Activated CD8-positive, alpha-beta T cell treated with anti-CD3 and anti-CD28 coated beads for 36 hours (primary cell): ENCODE data around the gene RAB4A. TPM values are rescaled to one million over a fixed set of nuclear protein-coding genes. Genes with fewer than 3 reads are reported as not detected.

Experiments used
- ATAC-seq: fragments of 200-7000 bp; cut with Tn5 transposase; one replicate; pipeline ENCODE4 v1.10.0; 2021; ENCODE audit warnings: mild to moderate bottlenecking, moderate library complexity
- CTCF ChIA-PET: fragments of 350-600 bp; sonication (Branson Sonifier 250); formaldehyde crosslinking; loops from one replicate; lab custom pipeline; 2021; ENCODE audit warnings: antibody characterized with exemption; lab: Charles Lee
- POLR2A ChIA-PET: fragments of 350-600 bp; sonication (Branson Sonifier 250); formaldehyde crosslinking; loops from one replicate; lab custom pipeline; 2021; ENCODE audit warnings: antibody characterized with exemption; lab: Charles Lee
- DNase-seq: peaks from one replicate; pipeline ENCODE4 v3.0.0-alpha.2; 2020
- H3K27ac Mint-ChIP-seq: one replicate; pipeline ENCODE4 v1.8.0; 2021; ENCODE audit warnings: mild to moderate bottlenecking, mixed read lengths
- H3K27me3 Mint-ChIP-seq: one replicate; pipeline ENCODE4 v1.8.0; 2021; ENCODE audit warnings: mixed read lengths
- H3K36me3 Mint-ChIP-seq: one replicate; pipeline ENCODE4 v1.8.0; 2021; ENCODE audit warnings: low read depth, mixed read lengths
- H3K4me1 Mint-ChIP-seq: one replicate; pipeline ENCODE4 v1.8.0; 2021; ENCODE audit warnings: low read depth, mixed read lengths
- H3K4me3 Mint-ChIP-seq: one replicate; pipeline ENCODE4 v1.8.0; 2021; ENCODE audit warnings: mild to moderate bottlenecking, moderate library complexity, mixed read lengths
- H3K9me3 Mint-ChIP-seq: one replicate; pipeline ENCODE4 v1.8.0; 2021; ENCODE audit warnings: mixed read lengths
- intact Hi-C: fragments of 100-400 bp; cut with micrococcal nuclease; formaldehyde crosslinking; loops from one replicate; pipeline ENCODE4 v1.10.0; 2022
- total RNA-seq, 2 experiments: library from RNA; stranded (reverse); gene quantifications; one replicate each; pipeline ENCODE4 v1.2.3, GENCODE V29; 2021
- TF ChIP-seq, protein P1 (sequence below): fragments of 200-600 bp; IDR thresholded peaks from one replicate; pipeline ENCODE4 v1.8.0; 2022; ENCODE audit warnings: antibody characterized with exemption, mild to moderate bottlenecking

RAB4A gene
- total RNA-seq, 2 experiments from 2014 or later: 27.2 to 30.6 TPM

DNA sequence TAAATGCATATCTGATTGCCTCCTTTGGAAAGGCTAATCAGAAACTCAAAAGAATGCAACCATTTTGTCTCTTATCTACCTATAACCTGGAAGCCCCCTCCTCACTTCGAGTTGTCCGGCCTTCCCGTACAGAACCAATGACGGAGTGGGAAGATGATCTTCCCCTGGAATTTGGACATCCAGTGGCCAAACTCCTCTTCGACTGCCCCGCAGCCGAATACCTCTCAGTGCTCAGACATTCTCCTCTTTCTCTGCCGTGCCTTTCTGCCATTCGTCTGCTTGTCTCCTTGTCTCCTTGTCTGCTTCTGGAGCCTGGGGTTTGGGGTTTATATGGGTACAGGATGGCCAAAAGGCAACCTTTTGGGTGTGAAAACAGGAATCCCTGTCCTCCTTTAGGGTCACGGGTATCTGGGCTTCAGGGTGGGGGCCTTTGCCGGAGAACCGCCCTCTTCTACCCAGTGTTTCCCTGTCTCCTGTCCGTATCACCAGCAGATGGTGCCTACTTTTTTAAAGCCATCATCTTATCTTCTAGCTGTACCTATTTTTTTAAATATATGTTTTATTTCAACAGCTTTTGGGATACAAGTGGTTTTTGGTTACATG, 35.9 kb upstream of the RAB4A start:
- CTCF ChIA-PET: no interaction called here
- no peaks in the 10 kb centered on the region for H3K9me3 Mint-ChIP-seq
- ATAC-seq: no peak
- H3K27me3 Mint-ChIP-seq: peaks cover 1% of the 10 kb centered on the region
- intact Hi-C loops: no loop called here
- no peak overlapping the region for H3K27ac Mint-ChIP-seq
- no peak overlapping the region for H3K4me3 Mint-ChIP-seq
- DNase-seq: no peak
- peaks cover 5% of the 10 kb centered on the region for H3K4me1 Mint-ChIP-seq
- TF ChIP-seq, protein P1, sequence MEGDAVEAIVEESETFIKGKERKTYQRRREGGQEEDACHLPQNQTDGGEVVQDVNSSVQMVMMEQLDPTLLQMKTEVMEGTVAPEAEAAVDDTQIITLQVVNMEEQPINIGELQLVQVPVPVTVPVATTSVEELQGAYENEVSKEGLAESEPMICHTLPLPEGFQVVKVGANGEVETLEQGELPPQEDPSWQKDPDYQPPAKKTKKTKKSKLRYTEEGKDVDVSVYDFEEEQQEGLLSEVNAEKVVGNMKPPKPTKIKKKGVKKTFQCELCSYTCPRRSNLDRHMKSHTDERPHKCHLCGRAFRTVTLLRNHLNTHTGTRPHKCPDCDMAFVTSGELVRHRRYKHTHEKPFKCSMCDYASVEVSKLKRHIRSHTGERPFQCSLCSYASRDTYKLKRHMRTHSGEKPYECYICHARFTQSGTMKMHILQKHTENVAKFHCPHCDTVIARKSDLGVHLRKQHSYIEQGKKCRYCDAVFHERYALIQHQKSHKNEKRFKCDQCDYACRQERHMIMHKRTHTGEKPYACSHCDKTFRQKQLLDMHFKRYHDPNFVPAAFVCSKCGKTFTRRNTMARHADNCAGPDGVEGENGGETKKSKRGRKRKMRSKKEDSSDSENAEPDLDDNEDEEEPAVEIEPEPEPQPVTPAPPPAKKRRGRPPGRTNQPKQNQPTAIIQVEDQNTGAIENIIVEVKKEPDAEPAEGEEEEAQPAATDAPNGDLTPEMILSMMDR: no peak
- no peaks in the 10 kb centered on the region for H3K36me3 Mint-ChIP-seq
- POLR2A ChIA-PET: interaction anchor here (1.3 kb wide), 1 partner anchor 9 kb away, joined by 4 read pairs; no protein-coding TSS in a partner anchor

DNA sequence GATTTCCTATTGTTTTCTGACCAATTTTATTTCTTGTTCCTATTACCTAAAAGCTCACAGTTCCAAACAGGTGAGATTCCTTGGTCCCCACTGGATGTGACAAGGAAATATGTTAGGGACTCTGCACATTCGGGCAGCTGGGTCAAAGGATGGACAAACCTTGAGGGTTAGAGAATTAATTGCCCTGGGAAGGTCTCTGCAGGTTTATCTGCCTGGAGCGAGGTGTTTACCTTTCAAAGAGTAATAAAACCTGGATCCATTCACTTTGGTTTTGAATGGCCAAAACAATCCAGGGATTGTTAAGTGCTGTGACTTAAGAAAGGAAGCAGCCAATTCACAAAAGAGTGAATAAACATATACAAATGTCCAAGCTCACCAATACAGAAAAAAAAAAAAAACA, 33.6 kb upstream of the RAB4A start:
- POLR2A ChIA-PET: no interaction called here
- Mint-ChIP-seq H3K36me3 (no peaks in the 10 kb centered on the region), H3K9me3 (no peaks in the 10 kb centered on the region), H3K27ac (no peak overlapping the region), H3K4me3 (no peak overlapping the region), H3K27me3 (peaks cover 1% of the 10 kb centered on the region), H3K4me1 (no peaks in the 10 kb centered on the region)
- intact Hi-C loops: no loop called here
- TF ChIP-seq, protein P1: no peak
- DNase-seq: no peak
- no peak for ATAC-seq
- CTCF ChIA-PET: interaction anchor here (0.9 to 1.7 kb wide), 3 partner anchors 10 to 21 kb away, joined by 3 to 15 read pairs (median 4); no protein-coding TSS in a partner anchor

GRCh38 chr1:229238231-229238630, 32.7 kb upstream of the RAB4A start:
- no peak for DNase-seq
- ChIA-PET CTCF (interaction anchor here (1.7 kb wide), 1 partner anchor 10 kb away, joined by 10 read pairs; no protein-coding TSS in a partner anchor), POLR2A (no interaction called here)
- TF ChIP-seq, protein P1: no peak
- Mint-ChIP-seq H3K36me3 (no peaks in the 10 kb centered on the region), H3K4me3 (no peak overlapping the region), H3K4me1 (no peaks in the 10 kb centered on the region), H3K9me3 (no peaks in the 10 kb centered on the region), H3K27me3 (peaks cover 1% of the 10 kb centered on the region), H3K27ac (no peak overlapping the region)
- intact Hi-C loops: no loop called here
- no peak for ATAC-seq

- ATAC-seq (no peak), DNase-seq (no peak)
- ChIA-PET CTCF (interaction anchor here (1.7 kb wide), 1 partner anchor 11 kb away, joined by 10 read pairs; no protein-coding TSS in a partner anchor), POLR2A (no interaction called here)
- intact Hi-C loops: no loop called here
- H3K9me3 Mint-ChIP-seq: peaks cover 5% of the 10 kb centered on the region
- TF ChIP-seq, protein P1: no peak
- no peak overlapping the region for H3K4me3 Mint-ChIP-seq
- no peaks in the 10 kb centered on the region for H3K36me3 Mint-ChIP-seq
- peaks cover 1% of the 10 kb centered on the region for H3K27me3 Mint-ChIP-seq
- no peak overlapping the region for H3K27ac Mint-ChIP-seq
- H3K4me1 Mint-ChIP-seq: no peaks in the 10 kb centered on the region
These were observed 32.1 kb upstream of the RAB4A start for GRCh38 chr1:229238674-229239415.

- CTCF ChIA-PET: interaction anchor here (0.7 kb wide), 1 partner anchor 14 kb away, joined by 3 read pairs; no protein-coding TSS in a partner anchor
- intact Hi-C loops: no loop called here
- no peak for DNase-seq
- no peak overlapping the region for H3K27ac Mint-ChIP-seq
- H3K9me3 Mint-ChIP-seq: peaks cover 11% of the 10 kb centered on the region
- no peaks in the 10 kb centered on the region for H3K4me1 Mint-ChIP-seq
- ATAC-seq: no peak
- no peaks in the 10 kb centered on the region for H3K27me3 Mint-ChIP-seq
- no peaks in the 10 kb centered on the region for H3K36me3 Mint-ChIP-seq
- H3K4me3 Mint-ChIP-seq: no peak overlapping the region
- POLR2A ChIA-PET: interaction anchor here (1.0 kb wide), 1 partner anchor 534 kb away, joined by 3 read pairs; no protein-coding TSS in a partner anchor
- TF ChIP-seq, protein P1: no peak
These were observed 30.4 kb upstream of the RAB4A start for GRCh38 chr1:229240532-229240931.
